ENCODE results near the gene KRT10. TPM values are rescaled to one million over a fixed set of nuclear protein-coding genes. Genes with fewer than 3 reads are reported as not detected.
"Not testable (repeated sequence)": the region's sequence is repeated elsewhere in the genome, so short reads cannot be mapped to it uniquely, and the experiment has no call there.

KRT10 gene
- total and polyA plus RNA-seq, 12 donors: 0.35 to 58.4 (median 29.4) TPM

DNA sequence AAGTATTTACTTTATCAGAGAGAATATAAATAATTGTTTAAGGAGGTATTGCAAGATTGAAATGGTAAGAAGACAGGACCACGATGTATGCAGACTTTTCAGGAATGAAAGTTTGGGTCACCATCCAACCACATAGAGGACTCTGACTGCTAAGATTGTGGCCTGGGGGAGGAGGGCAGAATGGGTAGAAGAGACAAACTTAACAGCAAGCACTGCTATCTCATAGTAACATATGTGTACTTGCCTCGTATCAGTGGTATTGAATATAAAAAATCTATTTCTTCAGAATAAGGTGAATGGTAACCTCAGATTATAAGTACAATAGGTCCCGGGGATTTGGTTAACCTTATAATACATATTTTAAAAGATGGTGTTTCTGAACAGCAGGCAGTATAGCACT is 5.8 kb downstream of the KRT10 start:
- no peaks in the 10 kb centered on the region for H3K36me3 ChIP-seq (replicated peaks in 1 of 2)
- no peak overlapping the region for H3K4me3 ChIP-seq
- DNase-seq: no peak
- TF ChIP-seq, protein P1, sequence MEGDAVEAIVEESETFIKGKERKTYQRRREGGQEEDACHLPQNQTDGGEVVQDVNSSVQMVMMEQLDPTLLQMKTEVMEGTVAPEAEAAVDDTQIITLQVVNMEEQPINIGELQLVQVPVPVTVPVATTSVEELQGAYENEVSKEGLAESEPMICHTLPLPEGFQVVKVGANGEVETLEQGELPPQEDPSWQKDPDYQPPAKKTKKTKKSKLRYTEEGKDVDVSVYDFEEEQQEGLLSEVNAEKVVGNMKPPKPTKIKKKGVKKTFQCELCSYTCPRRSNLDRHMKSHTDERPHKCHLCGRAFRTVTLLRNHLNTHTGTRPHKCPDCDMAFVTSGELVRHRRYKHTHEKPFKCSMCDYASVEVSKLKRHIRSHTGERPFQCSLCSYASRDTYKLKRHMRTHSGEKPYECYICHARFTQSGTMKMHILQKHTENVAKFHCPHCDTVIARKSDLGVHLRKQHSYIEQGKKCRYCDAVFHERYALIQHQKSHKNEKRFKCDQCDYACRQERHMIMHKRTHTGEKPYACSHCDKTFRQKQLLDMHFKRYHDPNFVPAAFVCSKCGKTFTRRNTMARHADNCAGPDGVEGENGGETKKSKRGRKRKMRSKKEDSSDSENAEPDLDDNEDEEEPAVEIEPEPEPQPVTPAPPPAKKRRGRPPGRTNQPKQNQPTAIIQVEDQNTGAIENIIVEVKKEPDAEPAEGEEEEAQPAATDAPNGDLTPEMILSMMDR (IDR thresholded peaks at IDR 0.05): no peak
- TF ChIP-seq POLR2A (IDR thresholded peaks at IDR 0.05): no peak
- H3K4me1 ChIP-seq (replicated peaks in 1 of 2): peaks cover 0 to 7% of the 10 kb centered on the region in 2 donors
- no peaks in the 10 kb centered on the region for H3K9me3 ChIP-seq (replicated peaks in 1 of 3)
- peaks cover 4% of the 10 kb centered on the region for H3K27me3 ChIP-seq
- no peak overlapping the region for H3K27ac ChIP-seq
- WGBS, 4 donors: 94 to 95% (median 95%) methylated on average over 3 of the region's 3 CpGs
- intact Hi-C loops (cut with DNase I): no loop called here

DNA sequence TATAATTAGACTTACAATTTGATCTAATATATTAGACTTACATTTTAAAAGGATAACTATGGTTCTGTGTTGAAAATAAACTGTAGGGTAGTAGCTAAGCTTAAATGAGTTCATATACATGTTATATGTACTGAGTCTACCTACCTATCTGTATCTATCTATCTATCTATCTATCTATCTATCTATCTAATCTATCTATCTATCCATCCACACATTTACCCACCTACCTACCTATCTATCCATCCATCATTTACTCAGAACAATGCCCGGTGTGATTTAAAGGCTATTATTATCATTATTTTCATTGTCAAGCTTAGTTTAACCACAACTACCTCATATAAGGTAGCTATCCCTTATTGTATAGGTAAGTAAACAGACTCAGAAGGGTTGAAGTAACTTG is 7.0 kb downstream of the KRT10 start:
- intact Hi-C loops (cut with DNase I): no loop called here
- H3K4me1 ChIP-seq (replicated peaks in 1 of 2): peaks cover 0 to 7% of the 10 kb centered on the region in 2 donors
- no peaks in the 10 kb centered on the region for H3K9me3 ChIP-seq (replicated peaks in 1 of 3)
- DNase-seq: no peak
- 86 to 92% (median 89%) methylated on average over 1 of the region's 1 CpG for WGBS, 4 donors
- H3K27ac ChIP-seq: no peak overlapping the region
- no peaks in the 10 kb centered on the region for H3K36me3 ChIP-seq (replicated peaks in 1 of 2)
- H3K4me3 ChIP-seq: no peak overlapping the region
- no peak for TF ChIP-seq POLR2A (IDR thresholded peaks at IDR 0.05)
- TF ChIP-seq, protein P1 (IDR thresholded peaks at IDR 0.05): no peak
- H3K27me3 ChIP-seq: peaks cover 15% of the 10 kb centered on the region

DNA sequence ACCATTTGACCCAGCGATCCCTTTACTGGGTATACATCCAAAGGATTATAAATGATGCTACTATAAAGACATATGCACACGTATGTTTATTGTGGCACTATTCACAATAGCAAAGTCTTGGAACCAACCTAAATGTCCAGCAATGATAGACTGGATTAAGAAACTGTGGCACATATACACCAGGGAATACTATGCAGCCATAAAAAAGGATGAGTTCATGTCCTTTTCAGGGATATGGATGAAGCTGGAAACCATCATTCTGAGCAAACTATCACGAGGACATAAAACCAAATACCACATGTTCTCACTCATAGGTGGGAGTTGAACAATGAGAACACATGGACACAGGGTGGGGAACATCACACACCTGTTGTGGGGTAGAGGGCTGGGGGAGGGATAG is 7.8 kb downstream of the KRT10 start:
- peaks cover 18% of the 10 kb centered on the region for H3K27me3 ChIP-seq
- H3K36me3 ChIP-seq (replicated peaks in 1 of 2); H3K27ac ChIP-seq; H3K4me1 ChIP-seq (replicated peaks in 1 of 2); H3K9me3 ChIP-seq (replicated peaks in 1 of 3); DNase-seq; intact Hi-C loops (cut with DNase I); H3K4me3 ChIP-seq: not testable (repeated sequence)
- WGBS, 4 donors: 76 to 84% (median 79%) methylated on average over 3 of the region's 3 CpGs

DNA sequence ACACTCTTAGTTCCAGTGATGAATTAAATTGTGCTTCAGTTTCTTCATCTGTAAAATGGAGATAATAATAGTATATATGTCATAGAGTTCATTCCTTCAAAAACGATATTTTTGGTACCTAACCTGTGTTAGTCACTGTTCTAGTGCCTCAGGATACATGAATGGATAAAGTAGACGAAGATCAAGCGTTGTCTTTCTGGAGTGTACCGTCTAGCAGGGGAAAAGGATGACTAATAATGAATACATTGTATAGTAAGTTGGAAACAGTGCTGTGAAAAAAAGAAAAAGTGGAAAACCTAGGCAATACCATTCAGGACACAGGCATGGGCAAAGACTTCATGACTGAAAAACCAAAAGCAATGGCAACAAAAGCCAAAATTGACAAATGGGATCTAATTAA is 8.6 kb downstream of the KRT10 start:
- intact Hi-C loops (cut with DNase I): no loop called here
- Histone ChIP-seq H3K36me3 (replicated peaks in 1 of 2) (no peaks in the 10 kb centered on the region), H3K27ac (no peak overlapping the region), H3K9me3 (replicated peaks in 1 of 3) (no peaks in the 10 kb centered on the region), H3K4me1 (replicated peaks in 1 of 2) (no peaks in the 10 kb centered on the region), H3K27me3 (peaks cover 18% of the 10 kb centered on the region), H3K4me3 (no peak overlapping the region)
- 58 to 76% (median 70%) methylated on average over 4 of the region's 4 CpGs for WGBS, 4 donors
- TF ChIP-seq, protein P1 (IDR thresholded peaks at IDR 0.05): no peak
- TF ChIP-seq POLR2A (IDR thresholded peaks at IDR 0.05): no peak
- DNase-seq: no peak

DNA sequence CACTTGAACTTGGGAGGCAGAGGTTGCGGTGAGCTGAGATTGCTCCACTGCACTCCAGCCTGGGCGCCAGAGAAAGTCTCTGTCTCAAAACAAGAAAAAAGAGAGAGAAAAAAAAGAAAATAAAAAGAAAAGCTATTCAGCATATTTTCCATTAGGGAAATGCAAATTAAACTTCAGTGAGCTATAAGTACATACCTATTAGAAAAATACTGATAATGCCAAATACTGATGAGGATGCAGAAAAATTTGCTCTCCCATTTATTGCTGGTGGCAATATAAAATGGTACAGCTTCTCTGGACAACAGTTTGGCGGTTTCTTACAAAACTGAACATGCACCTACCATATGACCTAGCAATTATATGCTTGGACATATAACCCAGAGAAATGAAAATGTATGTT is 9.8 kb downstream of the KRT10 start:
- Histone ChIP-seq H3K4me3 (no peak overlapping the region), H3K9me3 (replicated peaks in 1 of 3) (no peaks in the 10 kb centered on the region), H3K36me3 (replicated peaks in 1 of 2) (no peaks in the 10 kb centered on the region), H3K27me3 (peaks cover 26% of the 10 kb centered on the region), H3K27ac (no peak overlapping the region), H3K4me1 (replicated peaks in 1 of 2) (no peaks in the 10 kb centered on the region)
- intact Hi-C loops (cut with DNase I): no loop called here
- no peak for DNase-seq
- no peak for TF ChIP-seq POLR2A (IDR thresholded peaks at IDR 0.05)
- TF ChIP-seq, protein P1 (IDR thresholded peaks at IDR 0.05): no peak
- 73 to 81% (median 76%) methylated on average over 3 of the region's 3 CpGs for WGBS, 4 donors
